ENCODE results near the gene UBE2D1. TPM values are rescaled to one million over a fixed set of nuclear protein-coding genes. Genes with fewer than 3 reads are reported as not detected.
"Not testable (repeated sequence)": the region's sequence is repeated elsewhere in the genome, so short reads cannot be mapped to it uniquely, and the experiment has no call there.

The UBE2D1 gene
- polyA plus RNA-seq, 3 donors, result 34.1 to 46.7 (median 35.7) TPM

DNA sequence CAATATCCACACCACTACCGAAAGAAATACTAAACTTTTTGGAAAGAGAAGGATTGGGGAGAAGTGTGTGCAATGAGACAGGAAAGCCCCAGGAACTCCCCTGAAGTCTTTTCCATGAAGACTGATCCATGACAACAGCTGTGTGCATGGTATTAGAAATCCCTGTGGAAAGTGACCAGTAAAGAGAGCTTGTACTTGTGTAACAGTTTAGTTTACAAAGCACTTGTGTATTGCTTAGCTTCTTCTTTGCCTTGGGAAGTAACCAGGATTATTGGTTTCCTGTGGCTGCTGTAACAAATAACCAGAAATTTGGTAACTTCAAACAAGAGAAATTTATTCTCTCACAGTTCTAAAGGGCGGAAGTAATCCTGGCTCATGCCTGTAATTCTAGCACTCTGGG, 69.2 kb downstream of the UBE2D1 start:
- no peak for DNase-seq (ENCODE audit: extremely low read depth in 1 of 11, low read depth in 9 of 11, low spot score in 4 of 11)

DNA sequence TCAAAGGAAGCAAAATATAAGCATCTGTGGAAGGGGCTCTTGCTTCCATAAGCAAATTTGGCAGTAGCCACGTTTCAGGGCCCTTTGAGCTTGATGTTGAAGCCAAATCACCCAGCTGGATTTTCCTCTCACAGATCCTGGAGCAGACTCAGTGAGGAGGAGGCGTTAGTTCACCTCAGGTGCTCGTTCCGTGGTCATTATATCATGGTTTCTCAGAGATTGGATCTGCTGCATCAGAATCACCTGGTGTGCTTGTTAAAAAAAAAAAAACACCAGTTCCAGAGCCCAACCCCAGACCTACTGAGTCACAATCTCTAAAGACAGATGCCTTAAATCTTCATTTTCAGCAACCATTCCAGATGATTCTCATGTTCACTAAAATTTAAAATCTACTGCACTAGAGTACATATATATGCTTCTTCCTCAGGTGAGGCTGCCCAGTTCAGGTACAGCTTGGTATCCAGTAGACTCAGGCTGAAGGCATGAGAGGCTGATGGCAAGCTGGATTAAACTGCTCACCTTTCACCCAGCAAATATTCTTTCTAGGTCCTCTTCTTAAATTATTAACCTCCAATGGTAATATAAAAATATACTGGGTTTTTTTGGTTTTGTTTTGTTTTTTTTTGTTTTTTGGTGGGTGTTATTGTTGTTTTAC, 75.3 kb downstream of the UBE2D1 start:
- DNase-seq (ENCODE audit: extremely low read depth in 1 of 11, low read depth in 9 of 11, low spot score in 4 of 11), result no peak

GRCh38 chr10:58412502-58412961, 77.7 kb downstream of the UBE2D1 start:
- no peak for DNase-seq (ENCODE audit: extremely low read depth in 1 of 11, low read depth in 9 of 11, low spot score in 4 of 11)

- DNase-seq (ENCODE audit: extremely low read depth in 1 of 11, low read depth in 9 of 11, low spot score in 4 of 11), result peak in 5 of 11 donors; percentile 37 to 70 (median 47)
These were observed 79.7 kb downstream of the UBE2D1 start for GRCh38 chr10:58414270-58415041.

GRCh38 chr10:58415757-58416156, 81.0 kb downstream of the UBE2D1 start:
- no peak for DNase-seq (ENCODE audit: extremely low read depth in 1 of 11, low read depth in 9 of 11, low spot score in 4 of 11)

DNA sequence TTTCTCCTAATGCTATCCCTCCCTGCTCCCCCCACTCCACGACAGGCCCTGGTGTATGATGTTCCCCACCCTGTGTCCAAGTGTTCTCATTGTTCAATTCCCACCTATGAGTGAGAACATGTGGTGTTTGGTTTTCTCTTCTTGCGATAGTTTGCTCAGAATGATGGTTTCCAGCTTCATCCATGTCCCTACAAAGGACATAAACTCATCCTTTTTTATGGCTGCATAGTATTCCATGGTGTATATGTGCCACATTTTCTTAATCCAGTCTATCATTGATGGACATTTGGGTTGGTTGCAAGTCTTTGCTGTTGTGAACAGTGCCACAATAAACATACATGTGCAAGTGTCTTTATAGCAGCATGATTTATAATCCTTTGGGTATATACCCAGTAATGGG, 83.1 kb downstream of the UBE2D1 start:
- not testable (repeated sequence) for DNase-seq (ENCODE audit: extremely low read depth in 1 of 11, low read depth in 9 of 11, low spot score in 4 of 11)

Other genes starting within 250 kb of the UBE2D1 start
- 1 to 10 TPM; 6.2 to 7.7 (median 7.5) TPM for gene IPMK, start 67.1 kb upstream of the UBE2D1 start, polyA plus RNA-seq (ENCODE audit: insufficient read length in 3 of 3)
- gene CISD1, start 65.8 kb upstream of the UBE2D1 start, polyA plus RNA-seq (ENCODE audit: insufficient read length in 3 of 3), result 10 to 100 TPM; 44.9 to 60.2 (median 53.4) TPM
- 10 to 100 TPM; 70.9 to 87.3 (median 71.8) TPM for gene TFAM, start 50.4 kb downstream of the UBE2D1 start, polyA plus RNA-seq (ENCODE audit: insufficient read length in 3 of 3)
- gene BICC1, start 177.9 kb downstream of the UBE2D1 start, polyA plus RNA-seq (ENCODE audit: insufficient read length in 3 of 3), result 10 to 100 TPM; 70.8 to 94.6 (median 83.3) TPM

Measured in renal cortex interstitium (tissue), 11 donors.